Caco-2 (cell line): ENCODE measurements around the gene MANBA. TPM values are rescaled to one million over a fixed set of nuclear protein-coding genes. Genes with fewer than 3 reads are reported as not detected.

Experiments used
- BruUV-seq: library from RNA; stranded (reverse); fragments of 400-500 nt; replicated peaks from 2 replicates; lab custom pipeline; 2021; lab: Mats Ljungman, UMichigan
- CTCF ChIA-PET: fragments of 300-600 bp; sonication (Branson Sonifier 250); formaldehyde crosslinking; loops from one replicate; lab custom pipeline; 2022; ENCODE audit warnings: antibody characterized with exemption; lab: Charles Lee
- POLR2A ChIA-PET: fragments of 300-600 bp; sonication (Branson Sonifier 250); formaldehyde crosslinking; loops from one replicate; lab custom pipeline; 2022; ENCODE audit warnings: antibody characterized with exemption; lab: Charles Lee
- DNase-seq, 2 experiments: peaks; one replicate each; pipeline versions ENCODE4 v3.0.0 to v3.0.0-alpha.2; 2020 to 2022
- H3K27me3 ChIP-seq: replicated peaks from 2 replicates; pipeline ENCODE4 v1.6.0; 2011; ENCODE audit warnings: low read length; ENCODE audit not compliant: control insufficient read depth, insufficient read depth
- H3K36me3 ChIP-seq: 2 replicates; pipeline ENCODE4 v1.5.1; 2011; ENCODE audit warnings: low read length; ENCODE audit not compliant: control insufficient read depth, insufficient read depth
- H3K4me1 ChIP-seq: fragments of 250-450 bp; sonication (Bioruptor Pico); 2 replicates; pipeline ENCODE4 v1.5.1; 2020; ENCODE audit warnings: mild to moderate bottlenecking
- H3K4me3 ChIP-seq: 2 replicates; pipeline ENCODE4 v1.5.1; 2011; ENCODE audit warnings: low read depth, mild to moderate bottlenecking, control low read depth, low read length
- H3K9me3 ChIP-seq: fragments of 250-450 bp; sonication (Bioruptor Pico); 2 replicates; pipeline ENCODE4 v1.5.1; 2020; ENCODE audit warnings: mild to moderate bottlenecking, moderate library complexity
- H3K27ac Mint-ChIP-seq: one replicate; pipeline ENCODE4 v1.8.0; 2022; ENCODE audit warnings: mixed read lengths; ENCODE audit not compliant: unreplicated experiment
- H3K27me3 Mint-ChIP-seq: one replicate; pipeline ENCODE4 v1.8.0; 2022; ENCODE audit warnings: mixed read lengths; ENCODE audit not compliant: insufficient read depth, unreplicated experiment
- H3K36me3 Mint-ChIP-seq: one replicate; pipeline ENCODE4 v1.8.0; 2022; ENCODE audit warnings: mild to moderate bottlenecking, mixed read lengths; ENCODE audit not compliant: insufficient read depth, unreplicated experiment
- H3K4me1 Mint-ChIP-seq: one replicate; pipeline ENCODE4 v1.8.0; 2022; ENCODE audit warnings: low read depth, mixed read lengths; ENCODE audit not compliant: unreplicated experiment
- H3K4me3 Mint-ChIP-seq: one replicate; pipeline ENCODE4 v1.8.0; 2022; ENCODE audit warnings: mild to moderate bottlenecking, moderate library complexity, mixed read lengths; ENCODE audit not compliant: unreplicated experiment
- H3K9me3 Mint-ChIP-seq: one replicate; pipeline ENCODE4 v1.8.0; 2022; ENCODE audit warnings: mixed read lengths; ENCODE audit not compliant: unreplicated experiment
- CTCF ChIP-seq, 2 experiments: fragments of 200-600 bp in 1 of 2; IDR thresholded peaks; 1 replicate in 1 of 2; 2 replicates in 1 of 2; pipeline versions ENCODE4 v1.5.1 to v1.8.0; 2011 to 2022; ENCODE audit warnings: antibody characterized with exemption in 1 of 2, control low read depth in 1 of 2, inconsistent platforms in 1 of 2, low read depth in 1 of 2, low read length in 1 of 2, mild to moderate bottlenecking in 1 of 2, moderate library complexity in 1 of 2; ENCODE audit not compliant: insufficient read depth in 1 of 2, severe bottlenecking in 1 of 2, unreplicated experiment in 1 of 2
- intact Hi-C: fragments of 100-400 bp; cut with micrococcal nuclease; formaldehyde crosslinking; loops from one replicate; pipeline ENCODE4 v1.10.0; 2022; ENCODE audit not compliant: unreplicated experiment
- total RNA-seq: library from RNA; stranded (reverse); gene quantifications from 2 replicates; pipeline ENCODE4 v1.2.3, GENCODE V29; 2022

The MANBA gene
- total RNA-seq, 1 experiment from 2014 or later = 53.5 TPM

GRCh38 chr4:102808009-102808408 is 47.2 kb upstream of the MANBA start:
- intact Hi-C loops = loop anchor here (5.0 kb wide), 1 partner anchor 186 kb away; no protein-coding TSS in a partner anchor
- no peaks in the 10 kb centered on the region for H3K9me3 Mint-ChIP-seq
- no peaks in the 10 kb centered on the region for H3K27me3 ChIP-seq
- no peak overlapping the region for H3K27ac Mint-ChIP-seq
- H3K4me3 ChIP-seq = no peak overlapping the region
- H3K9me3 ChIP-seq = no peaks in the 10 kb centered on the region
- BruUV-seq = no TSS peak
- POLR2A ChIA-PET = interaction anchor here (0.8 kb wide), 1 partner anchor 27 kb away, joined by 3 read pairs; no protein-coding TSS in a partner anchor
- H3K4me1 Mint-ChIP-seq = peaks cover 22% of the 10 kb centered on the region
- no peaks in the 10 kb centered on the region; the same call in 1 of the 2 replicates for H3K36me3 ChIP-seq
- CTCF ChIA-PET = interaction anchor here (0.7 kb wide), 1 partner anchor 20 kb away, joined by 4 read pairs; no protein-coding TSS in a partner anchor
- peaks cover 88% of the 10 kb centered on the region for H3K36me3 Mint-ChIP-seq
- TF ChIP-seq CTCF (IDR thresholded peaks at IDR 0.05; ENCODE audit: insufficient read depth in 1 of 2, low read depth in 1 of 2, low read length in 1 of 2, severe bottlenecking in 1 of 2, unreplicated experiment in 1 of 2) = no peak
- DNase-seq = no peak
- H3K27me3 Mint-ChIP-seq = no peaks in the 10 kb centered on the region
- no peak overlapping the region for H3K4me3 Mint-ChIP-seq
- H3K4me1 ChIP-seq = no peaks in the 10 kb centered on the region; the same call in 1 of the 2 replicates

GRCh38 chr4:102807345-102807744 is 46.6 kb upstream of the MANBA start:
- no TSS peak for BruUV-seq
- Mint-ChIP-seq H3K4me1 (peaks cover 24% of the 10 kb centered on the region), H3K27ac (no peak overlapping the region), H3K27me3 (no peaks in the 10 kb centered on the region), H3K36me3 (peaks cover 90% of the 10 kb centered on the region), H3K4me3 (no peak overlapping the region), H3K9me3 (no peaks in the 10 kb centered on the region)
- ChIA-PET POLR2A (interaction anchor here (0.8 kb wide), 1 partner anchor 27 kb away, joined by 3 read pairs; no protein-coding TSS in a partner anchor), CTCF (interaction anchor here (0.7 kb wide), 1 partner anchor 21 kb away, joined by 4 read pairs; no protein-coding TSS in a partner anchor)
- DNase-seq = no peak
- H3K27me3 ChIP-seq = no peaks in the 10 kb centered on the region
- no peaks in the 10 kb centered on the region; the same call in 1 of the 2 replicates for H3K36me3 ChIP-seq
- intact Hi-C loops = loop anchor here (5.0 kb wide), 1 partner anchor 185 kb away; no protein-coding TSS in a partner anchor
- no peak for TF ChIP-seq CTCF (IDR thresholded peaks at IDR 0.05; ENCODE audit: insufficient read depth in 1 of 2, low read depth in 1 of 2, low read length in 1 of 2, severe bottlenecking in 1 of 2, unreplicated experiment in 1 of 2)
- no peaks in the 10 kb centered on the region for H3K9me3 ChIP-seq
- no peaks in the 10 kb centered on the region; the same call in 1 of the 2 replicates for H3K4me1 ChIP-seq
- H3K4me3 ChIP-seq = no peak overlapping the region

GRCh38 chr4:102799816-102800215 is 39.0 kb upstream of the MANBA start:
- Histone ChIP-seq H3K9me3 (no peaks in the 10 kb centered on the region), H3K27me3 (no peaks in the 10 kb centered on the region), H3K4me3 (no peak overlapping the region), H3K4me1 (no peaks in the 10 kb centered on the region), H3K36me3 (0 out of 2 replicates have a peak, but pooled peaks cover 1% of the 10 kb centered on the region)
- no TSS peak for BruUV-seq
- CTCF ChIA-PET = no interaction called here
- Mint-ChIP-seq H3K27ac (no peak overlapping the region), H3K36me3 (peaks cover 77% of the 10 kb centered on the region), H3K4me1 (peaks cover 10% of the 10 kb centered on the region), H3K9me3 (no peaks in the 10 kb centered on the region), H3K4me3 (no peak overlapping the region), H3K27me3 (no peaks in the 10 kb centered on the region)
- intact Hi-C loops = no loop called here
- TF ChIP-seq CTCF (IDR thresholded peaks at IDR 0.05; ENCODE audit: insufficient read depth in 1 of 2, low read depth in 1 of 2, low read length in 1 of 2, severe bottlenecking in 1 of 2, unreplicated experiment in 1 of 2) = no peak
- POLR2A ChIA-PET = no interaction called here
- DNase-seq = no peak
